Measurements from ENCODE around the gene MAGEA9. TPM values are rescaled to one million over a fixed set of nuclear protein-coding genes. Genes with fewer than 3 reads are reported as not detected.
A peak's percentile ranks its signal among the peaks of the same experiment; 100 is the strongest.

The MAGEA9 gene
- total RNA-seq, 1 donor from 2014 or later = not detected

- TF ChIP-seq CTCF (IDR thresholded peaks at IDR 0.05; ENCODE audit: unreplicated experiment) = no peak
- Mint-ChIP-seq H3K27me3 (peaks cover 5% of the 10 kb centered on the region), H3K27ac (peak overlapping the region; percentile 7), H3K4me1 (ENCODE audit: low read depth) (peaks cover 7% of the 10 kb centered on the region), H3K9me3 (ENCODE audit: low read depth) (peaks cover 34% of the 10 kb centered on the region), H3K4me3 (ENCODE audit: low read depth) (no peak overlapping the region), H3K36me3 (ENCODE audit: insufficient read depth) (peaks cover 1% of the 10 kb centered on the region)
- DNase-seq (ENCODE audit: low spot score, unreplicated experiment) = no peak
These were observed 17.5 kb downstream of the MAGEA9 start for GRCh38 chrX:149799095-149799714.

- H3K9me3 Mint-ChIP-seq (ENCODE audit: low read depth) = peaks cover 34% of the 10 kb centered on the region
- H3K36me3 Mint-ChIP-seq (ENCODE audit: insufficient read depth) = peaks cover 1% of the 10 kb centered on the region
- H3K4me3 Mint-ChIP-seq (ENCODE audit: low read depth) = no peak overlapping the region
- peaks cover 7% of the 10 kb centered on the region for H3K4me1 Mint-ChIP-seq (ENCODE audit: low read depth)
- peaks cover 5% of the 10 kb centered on the region for H3K27me3 Mint-ChIP-seq
- H3K27ac Mint-ChIP-seq = no peak overlapping the region
- no peak for DNase-seq (ENCODE audit: low spot score, unreplicated experiment)
- TF ChIP-seq CTCF (IDR thresholded peaks at IDR 0.05; ENCODE audit: unreplicated experiment) = no peak
These were observed 18.2 kb downstream of the MAGEA9 start for GRCh38 chrX:149799938-149800337.

- H3K27ac Mint-ChIP-seq = no peak overlapping the region
- TF ChIP-seq CTCF (IDR thresholded peaks at IDR 0.05; ENCODE audit: unreplicated experiment) = no peak
- H3K4me3 Mint-ChIP-seq (ENCODE audit: low read depth) = no peak overlapping the region
- peaks cover 8% of the 10 kb centered on the region for H3K27me3 Mint-ChIP-seq
- H3K36me3 Mint-ChIP-seq (ENCODE audit: insufficient read depth) = no peaks in the 10 kb centered on the region
- H3K9me3 Mint-ChIP-seq (ENCODE audit: low read depth) = peaks cover 20% of the 10 kb centered on the region
- peaks cover 7% of the 10 kb centered on the region for H3K4me1 Mint-ChIP-seq (ENCODE audit: low read depth)
- DNase-seq (ENCODE audit: low spot score, unreplicated experiment) = no peak
These were observed 21.8 kb downstream of the MAGEA9 start for GRCh38 chrX:149803458-149804062.

- H3K4me1 Mint-ChIP-seq (ENCODE audit: low read depth) = peaks cover 7% of the 10 kb centered on the region
- H3K36me3 Mint-ChIP-seq (ENCODE audit: insufficient read depth) = no peaks in the 10 kb centered on the region
- no peak for TF ChIP-seq CTCF (IDR thresholded peaks at IDR 0.05; ENCODE audit: unreplicated experiment)
- peaks cover 8% of the 10 kb centered on the region for H3K27me3 Mint-ChIP-seq
- peaks cover 20% of the 10 kb centered on the region for H3K9me3 Mint-ChIP-seq (ENCODE audit: low read depth)
- DNase-seq (ENCODE audit: low spot score, unreplicated experiment) = no peak
- no peak overlapping the region for H3K4me3 Mint-ChIP-seq (ENCODE audit: low read depth)
- no peak overlapping the region for H3K27ac Mint-ChIP-seq
These were observed 22.4 kb downstream of the MAGEA9 start for GRCh38 chrX:149804102-149804501.

GRCh38 chrX:149807747-149808458, 26.2 kb downstream of the MAGEA9 start:
- H3K27me3 Mint-ChIP-seq = peaks cover 5% of the 10 kb centered on the region
- no peak overlapping the region for H3K4me3 Mint-ChIP-seq (ENCODE audit: low read depth)
- peaks cover 7% of the 10 kb centered on the region for H3K4me1 Mint-ChIP-seq (ENCODE audit: low read depth)
- no peak overlapping the region for H3K27ac Mint-ChIP-seq
- H3K36me3 Mint-ChIP-seq (ENCODE audit: insufficient read depth) = no peaks in the 10 kb centered on the region
- peaks cover 9% of the 10 kb centered on the region for H3K9me3 Mint-ChIP-seq (ENCODE audit: low read depth)
- DNase-seq (ENCODE audit: low spot score, unreplicated experiment) = no peak
- TF ChIP-seq CTCF (IDR thresholded peaks at IDR 0.05; ENCODE audit: unreplicated experiment) = no peak
